DND-41 (cell line): ENCODE measurements around the gene SRRM4.

Experiments used
- ATAC-seq: fragments of 200-7000 bp; cut with Tn5 transposase; 3 replicates; pipeline ENCODE4 v1.9.1; 2021; ENCODE audit warnings: low read depth; ENCODE audit not compliant: insufficient read depth
- DNase-seq: peaks from one replicate; pipeline ENCODE4 v3.0.0-alpha.2; 2020
- H2AFZ ChIP-seq: 2 replicates; pipeline ENCODE4 v1.6.0; 2012; ENCODE audit warnings: low read depth, low read length
- H3K27ac ChIP-seq: 2 replicates; pipeline ENCODE4 v1.5.1; 2012; ENCODE audit warnings: low read length, inconsistent platforms
- H3K27me3 ChIP-seq: fragments of 200-600 bp; sonication (generic); 2 replicates; pipeline ENCODE4 v1.6.0; 2012; ENCODE audit warnings: low read length, mild to moderate bottlenecking, inconsistent platforms; ENCODE audit not compliant: insufficient read depth, poor library complexity
- H3K36me3 ChIP-seq: 2 replicates; pipeline ENCODE4 v1.5.1; 2012; ENCODE audit warnings: low read length, inconsistent platforms; ENCODE audit not compliant: insufficient read depth
- H3K4me1 ChIP-seq: 2 replicates; pipeline ENCODE4 v1.5.1; 2012; ENCODE audit warnings: mild to moderate bottlenecking, low read length; ENCODE audit not compliant: insufficient read depth
- H3K4me2 ChIP-seq: 2 replicates; pipeline ENCODE4 v1.6.0; 2012; ENCODE audit warnings: mild to moderate bottlenecking, moderate library complexity, low read length, inconsistent platforms; ENCODE audit not compliant: insufficient read depth
- H3K4me3 ChIP-seq, 2 experiments: fragments of 200-600 bp in 1 of 2; shearing (Covaris generic) in 1 of 2; 2 replicates each; pipeline ENCODE4 v1.5.1; 2012 to 2016; ENCODE audit warnings: inconsistent platforms in 2 of 2, low read length in 2 of 2, mild to moderate bottlenecking in 2 of 2, low read depth in 1 of 2, moderate library complexity in 1 of 2
- H3K79me2 ChIP-seq: 2 replicates; pipeline ENCODE4 v1.6.0; 2012; ENCODE audit warnings: low read length, inconsistent platforms; ENCODE audit not compliant: insufficient read depth
- H3K9ac ChIP-seq: 2 replicates; pipeline ENCODE4 v1.6.0; 2012; ENCODE audit warnings: low read depth, mild to moderate bottlenecking, inconsistent platforms, low read length, moderate library complexity
- H3K9me3 ChIP-seq: 2 replicates; pipeline ENCODE4 v1.5.1; 2012; ENCODE audit warnings: low read length, moderate library complexity, mild to moderate bottlenecking, inconsistent platforms; ENCODE audit not compliant: insufficient read depth, severe bottlenecking
- H4K20me1 ChIP-seq: 2 replicates; pipeline ENCODE4 v1.6.0; 2012; ENCODE audit warnings: low read length; ENCODE audit not compliant: insufficient read depth
- EZH2 ChIP-seq: IDR thresholded peaks from 3 replicates; pipeline ENCODE4 v1.6.1; 2012; ENCODE audit warnings: borderline replicate concordance, low read depth, mild to moderate bottlenecking, moderate library complexity, low read length, inconsistent platforms; ENCODE audit not compliant: severe bottlenecking
- TF ChIP-seq, protein P1 (sequence below): IDR thresholded peaks from 2 replicates; pipeline ENCODE4 v1.5.1; 2012; ENCODE audit warnings: borderline replicate concordance, low read length, moderate library complexity, mild to moderate bottlenecking; ENCODE audit not compliant: poor library complexity, severe bottlenecking; ENCODE audit errors: extremely low read depth

Gene SRRM4

GRCh38 chr12:119068129-119068856 lies 87.0 kb downstream of the SRRM4 start:
- Histone ChIP-seq H3K9ac (no peak overlapping the region), H3K9me3 (no peaks in the 10 kb centered on the region), H2AFZ (no peak overlapping the region), H3K4me2 (no peak overlapping the region), H3K4me1 (no peaks in the 10 kb centered on the region), H3K79me2 (no peaks in the 10 kb centered on the region), H4K20me1 (no peaks in the 10 kb centered on the region; the same call in 1 of the 2 replicates), H3K36me3 (no peaks in the 10 kb centered on the region), H3K27me3 (peaks cover 7% of the 10 kb centered on the region), H3K27ac (no peak overlapping the region), H3K4me3 (no peak overlapping the region)
- ATAC-seq (no peak), DNase-seq (no peak)
- TF ChIP-seq EZH2: no peak
- TF ChIP-seq, protein P1, sequence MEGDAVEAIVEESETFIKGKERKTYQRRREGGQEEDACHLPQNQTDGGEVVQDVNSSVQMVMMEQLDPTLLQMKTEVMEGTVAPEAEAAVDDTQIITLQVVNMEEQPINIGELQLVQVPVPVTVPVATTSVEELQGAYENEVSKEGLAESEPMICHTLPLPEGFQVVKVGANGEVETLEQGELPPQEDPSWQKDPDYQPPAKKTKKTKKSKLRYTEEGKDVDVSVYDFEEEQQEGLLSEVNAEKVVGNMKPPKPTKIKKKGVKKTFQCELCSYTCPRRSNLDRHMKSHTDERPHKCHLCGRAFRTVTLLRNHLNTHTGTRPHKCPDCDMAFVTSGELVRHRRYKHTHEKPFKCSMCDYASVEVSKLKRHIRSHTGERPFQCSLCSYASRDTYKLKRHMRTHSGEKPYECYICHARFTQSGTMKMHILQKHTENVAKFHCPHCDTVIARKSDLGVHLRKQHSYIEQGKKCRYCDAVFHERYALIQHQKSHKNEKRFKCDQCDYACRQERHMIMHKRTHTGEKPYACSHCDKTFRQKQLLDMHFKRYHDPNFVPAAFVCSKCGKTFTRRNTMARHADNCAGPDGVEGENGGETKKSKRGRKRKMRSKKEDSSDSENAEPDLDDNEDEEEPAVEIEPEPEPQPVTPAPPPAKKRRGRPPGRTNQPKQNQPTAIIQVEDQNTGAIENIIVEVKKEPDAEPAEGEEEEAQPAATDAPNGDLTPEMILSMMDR: no peak

DNA sequence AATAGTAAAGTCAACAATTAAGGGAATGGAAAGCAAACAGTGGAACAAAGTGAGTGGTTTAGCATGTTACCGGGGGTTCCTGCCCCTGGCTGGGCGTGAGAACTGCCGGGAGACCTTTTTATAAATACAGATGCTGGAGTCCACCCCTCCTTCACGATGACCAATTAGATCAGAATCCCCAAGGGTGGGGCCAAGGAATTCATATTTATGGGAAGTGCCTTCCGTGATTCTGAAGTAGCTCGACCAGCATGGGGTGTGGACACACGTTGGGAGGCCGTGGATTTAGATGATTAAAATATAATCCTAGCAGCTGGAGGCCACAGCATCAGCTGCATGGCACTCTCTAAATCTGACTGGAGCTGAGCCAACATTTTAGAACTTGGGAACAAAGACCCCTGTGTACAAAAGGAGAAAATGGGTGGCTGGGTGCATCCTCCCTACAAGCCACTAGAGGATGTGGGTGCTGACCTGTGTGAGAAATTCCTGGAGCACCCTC lies 87.9 kb downstream of the SRRM4 start:
- Histone ChIP-seq H2AFZ (no peak overlapping the region), H3K9ac (no peak overlapping the region), H3K79me2 (no peaks in the 10 kb centered on the region), H3K4me1 (no peaks in the 10 kb centered on the region), H3K27me3 (peaks cover 7% of the 10 kb centered on the region), H3K4me2 (no peak overlapping the region), H4K20me1 (no peaks in the 10 kb centered on the region; the same call in 1 of the 2 replicates), H3K9me3 (no peaks in the 10 kb centered on the region), H3K36me3 (no peaks in the 10 kb centered on the region), H3K4me3 (no peak overlapping the region), H3K27ac (no peak overlapping the region)
- ATAC-seq: no peak
- DNase-seq: no peak
- TF ChIP-seq EZH2: no peak
- TF ChIP-seq, protein P1: no peak

DNA sequence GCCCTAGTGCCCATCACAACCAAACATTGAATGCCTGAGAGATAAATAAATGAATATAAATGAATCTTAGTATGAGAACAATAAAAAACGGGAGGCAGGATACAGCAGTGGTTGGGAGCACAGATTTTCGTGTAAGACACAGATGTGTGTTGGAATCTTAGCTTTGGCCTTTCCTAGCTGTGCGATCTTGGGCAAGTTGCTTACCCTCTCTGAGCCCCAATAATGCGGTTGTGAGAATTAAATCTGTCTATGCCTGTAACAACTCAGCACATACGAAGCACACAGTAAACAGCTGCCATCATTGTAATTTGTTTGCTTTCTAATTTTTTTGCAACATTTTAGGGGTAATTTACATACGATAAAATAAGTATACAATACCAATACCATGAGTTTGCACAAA lies 89.8 kb downstream of the SRRM4 start:
- Histone ChIP-seq H3K4me2 (no peak overlapping the region), H3K79me2 (no peaks in the 10 kb centered on the region), H3K36me3 (no peaks in the 10 kb centered on the region), H3K9me3 (no peaks in the 10 kb centered on the region), H3K4me3 (no peak overlapping the region), H2AFZ (no peak overlapping the region), H3K27me3 (peaks cover 7% of the 10 kb centered on the region), H3K4me1 (no peaks in the 10 kb centered on the region), H4K20me1 (no peaks in the 10 kb centered on the region; the same call in 1 of the 2 replicates), H3K27ac (no peak overlapping the region), H3K9ac (no peak overlapping the region)
- DNase-seq: no peak
- TF ChIP-seq EZH2: no peak
- TF ChIP-seq, protein P1: no peak
- no peak for ATAC-seq
